Endothelial cell of umbilical vein (primary cell): ENCODE measurements around the gene WHRN. TPM values are rescaled to one million over a fixed set of nuclear protein-coding genes. Genes with fewer than 3 reads are reported as not detected.

Experiments used
- BruUV-seq: library from RNA; stranded (reverse); fragments of 400-500 nt; replicated peaks from 2 replicates; lab custom pipeline; 2021; lab: Mats Ljungman, UMichigan
- CTCF ChIA-PET: fragments of 300-600, 350-600 bp; sonication (Branson Sonifier 250); formaldehyde crosslinking; loops from one replicate; lab custom pipeline; 2021; ENCODE audit warnings: antibody characterized with exemption, inconsistent platforms; lab: Charles Lee
- POLR2A ChIA-PET: fragments of 300-600, 350-600 bp; sonication (Branson Sonifier 250); formaldehyde crosslinking; loops from one replicate; lab custom pipeline; 2021; ENCODE audit warnings: antibody characterized with exemption, inconsistent platforms; lab: Charles Lee
- DNase-seq: peaks from one replicate; pipeline ENCODE4 v3.0.0-alpha.2; 2011; ENCODE audit warnings: low read depth, low spot score
- FAIRE-seq: peaks from 2 replicates; lab custom pipeline; 2011; peaks lifted over from hg19 to GRCh38; lab: Jason Lieb, UNC
- H2AFZ ChIP-seq: 2 replicates; pipeline ENCODE4 v1.6.0; 2012; ENCODE audit warnings: low read depth, low read length, control low read depth, inconsistent platforms
- H3K27ac ChIP-seq: 2 replicates; pipeline ENCODE4 v1.5.1; 2011; ENCODE audit warnings: low read depth, mild to moderate bottlenecking, control low read depth, low read length, moderate library complexity; ENCODE audit not compliant: insufficient read depth
- H3K27me3 ChIP-seq, 2 experiments: 2 replicates each; pipeline versions ENCODE4 v1.6.0 to v1.6.1; 2011; ENCODE audit warnings: low read length in 2 of 2, mixed read lengths in 1 of 2; ENCODE audit not compliant: control insufficient read depth in 2 of 2, insufficient read depth in 2 of 2
- H3K36me3 ChIP-seq, 2 experiments: 2 replicates in 1 of 2; 3 replicates in 1 of 2; pipeline ENCODE4 v1.5.1; 2011; ENCODE audit warnings: low read length in 2 of 2, mild to moderate bottlenecking in 1 of 2, moderate library complexity in 1 of 2; ENCODE audit not compliant: control insufficient read depth in 2 of 2, insufficient read depth in 2 of 2; ENCODE audit errors: extremely low read depth in 1 of 2
- H3K4me1 ChIP-seq: 3 replicates; pipeline ENCODE4 v1.5.1; 2011; ENCODE audit warnings: mild to moderate bottlenecking, low read length; ENCODE audit not compliant: control insufficient read depth, insufficient read depth; ENCODE audit errors: extremely low read depth
- H3K4me2 ChIP-seq: 2 replicates; pipeline ENCODE4 v1.6.1; 2011; ENCODE audit warnings: low read length, control low read depth, mixed read lengths; ENCODE audit not compliant: insufficient read depth
- H3K4me3 ChIP-seq, 3 experiments: fragments of 200-600 bp in 1 of 3; sonication (generic), shearing (Covaris generic) in 1 of 3; replicated peaks in 1 of 3; 2 replicates each; pipeline ENCODE4 v1.5.1; 2011 to 2016; ENCODE audit warnings: control low read depth in 3 of 3, low read length in 3 of 3, mild to moderate bottlenecking in 2 of 3, inconsistent platforms in 1 of 3, low read depth in 1 of 3, moderate library complexity in 1 of 3; ENCODE audit not compliant: insufficient read depth in 1 of 3
- H3K79me2 ChIP-seq: 2 replicates; pipeline ENCODE4 v1.6.0; 2012; ENCODE audit warnings: low read length, inconsistent platforms; ENCODE audit not compliant: control insufficient read depth, insufficient read depth
- H3K9ac ChIP-seq: replicated peaks from 2 replicates; pipeline ENCODE3; 2011; ENCODE audit warnings: low read length, control low read depth; ENCODE audit not compliant: insufficient read depth; ENCODE audit errors: extremely low read depth
- H3K9me1 ChIP-seq: replicated peaks from 3 replicates; pipeline ENCODE4 v1.6.0; 2011; ENCODE audit warnings: mild to moderate bottlenecking, low read length; ENCODE audit not compliant: control insufficient read depth, insufficient read depth; ENCODE audit errors: extremely low read depth
- H3K9me3 ChIP-seq: replicated peaks from 2 replicates; pipeline ENCODE4 v1.5.1; 2012; ENCODE audit warnings: low read length, inconsistent platforms; ENCODE audit not compliant: control insufficient read depth, insufficient read depth
- H4K20me1 ChIP-seq: replicated peaks from 2 replicates; pipeline ENCODE3; 2011; ENCODE audit warnings: mild to moderate bottlenecking, low read length; ENCODE audit not compliant: control insufficient read depth, insufficient read depth; ENCODE audit errors: extremely low read depth
- JUN ChIP-seq: IDR thresholded peaks from 2 replicates; pipeline ENCODE4 v1.6.1; 2011; ENCODE audit warnings: borderline replicate concordance, low read depth; ENCODE audit not compliant: insufficient read length, insufficient read depth
- MYC ChIP-seq: IDR thresholded peaks from one replicate; pipeline ENCODE4 v1.6.1; 2011; ENCODE audit warnings: mild to moderate bottlenecking, low read depth, low read length
- POLR2A ChIP-seq: IDR thresholded peaks from 2 replicates; pipeline ENCODE4 v1.6.1; 2012; ENCODE audit warnings: low read depth, mild to moderate bottlenecking, control low read depth, low read length
- dilution Hi-C: fragments of 300-500 bp; cut with MboI; formaldehyde crosslinking; loops from one replicate; pipeline ENCODE4 v1.15.0; 2019; ENCODE audit warnings: low sequenced_read_pairs; ENCODE audit not compliant: extremely low pct_ligation_motif_present
- intact Hi-C: fragments of 100-400 bp; cut with micrococcal nuclease; formaldehyde crosslinking; loops from one replicate; pipeline ENCODE4 v1.10.0; 2022
- polyA plus RNA-seq, 4 experiments: library from polyadenylated mRNA; depleted of rRNA in 3 of 4; stranded (reverse) in 3 of 4; unstranded in 1 of 4; fragments of >200 nt; gene quantifications; 2 replicates each; pipeline versions ENCODE4 v1.2.1 to v1.2.3, GENCODE V29; 2011 to 2012; ENCODE audit warnings: missing spikeins in 1 of 4
- total RNA-seq: library from RNA; stranded (reverse); gene quantifications from 2 replicates; pipeline ENCODE4 v1.2.3, GENCODE V29; 2021

WHRN gene
- total and polyA plus RNA-seq, 2 donors (not counting 3 experiments of a cell fraction or from before 2014, with no cell fraction given): 0.35 to 0.69 TPM

DNA sequence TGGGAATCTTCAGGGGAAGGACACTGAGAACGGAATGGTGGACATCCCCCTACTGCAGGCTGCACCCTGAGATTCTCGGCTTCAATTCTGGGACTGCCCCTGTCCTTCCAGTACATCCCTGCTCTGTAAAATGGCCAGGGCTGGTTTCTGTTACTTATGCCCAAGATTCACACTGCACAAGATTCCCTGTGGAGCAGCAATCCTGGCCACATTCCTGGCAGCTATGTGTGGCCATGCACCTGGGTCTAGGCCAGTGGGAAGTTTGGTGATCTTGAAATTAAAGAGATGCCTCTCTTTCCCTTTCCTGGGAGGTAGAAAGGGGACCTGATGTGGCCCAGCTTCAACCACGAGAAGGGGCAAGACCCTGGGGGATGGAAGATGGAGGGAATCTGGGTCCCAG lies 27.6 kb downstream of the WHRN start:
- Histone ChIP-seq H3K9me3 (no peaks in the 10 kb centered on the region), H3K27me3 (peaks cover 0 to 8% of the 10 kb centered on the region in 2 experiments), H3K4me3 (no peak overlapping the region), H3K4me2 (no peak overlapping the region), H2AFZ (no peak overlapping the region), H3K4me1 (no peaks in the 10 kb centered on the region), H3K9me1 (no peaks in the 10 kb centered on the region), H3K27ac (no peak overlapping the region), H3K9ac (no peak overlapping the region), H3K36me3 (no peaks in the 10 kb centered on the region), H3K79me2 (no peaks in the 10 kb centered on the region), H4K20me1 (no peaks in the 10 kb centered on the region)
- intact Hi-C loops: no loop called here
- ChIA-PET CTCF (interaction anchor here (1.1 to 1.6 kb wide), 3 partner anchors 9 to 176 kb away, joined by 3 to 5 read pairs (median 4); no protein-coding TSS in a partner anchor), POLR2A (no interaction called here)
- DNase-seq: no peak
- dilution Hi-C loops: no loop called here
- TF ChIP-seq MYC: no peak
- TF ChIP-seq JUN: no peak
- no peak for TF ChIP-seq POLR2A
- FAIRE-seq: no peak
- no TSS peak for BruUV-seq

DNA sequence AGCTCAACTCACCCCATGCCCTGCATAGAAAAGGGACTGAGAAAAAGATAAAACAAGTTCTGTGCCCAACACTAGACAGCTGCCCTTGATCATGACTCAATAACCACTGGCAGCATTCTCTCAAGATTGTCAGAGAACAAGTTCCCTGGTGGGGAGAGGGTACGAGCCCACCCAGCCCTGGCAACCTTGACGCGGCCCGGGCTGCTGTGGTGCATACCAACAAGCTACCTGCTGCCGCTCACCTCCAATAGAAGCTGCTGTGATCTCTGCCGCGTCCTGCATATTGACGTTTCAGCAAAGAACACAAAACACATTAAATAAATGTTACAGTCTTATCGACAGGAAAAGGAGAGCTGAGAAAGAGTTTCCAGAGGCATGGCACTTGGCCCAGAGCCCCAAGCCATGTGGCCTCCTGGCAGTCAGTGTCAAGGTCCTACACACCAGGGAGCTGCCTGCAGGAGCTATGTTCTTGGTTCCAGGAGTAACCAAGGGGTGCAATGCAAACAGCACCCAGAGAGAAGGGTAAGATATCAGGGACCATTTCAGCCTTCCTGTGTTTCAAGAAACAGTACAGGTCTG lies 28.3 kb downstream of the WHRN start:
- dilution Hi-C loops: no loop called here
- Histone ChIP-seq H3K4me3 (no peak overlapping the region), H3K27ac (no peak overlapping the region), H3K9me1 (no peaks in the 10 kb centered on the region), H3K36me3 (no peaks in the 10 kb centered on the region), H3K4me1 (no peaks in the 10 kb centered on the region), H3K79me2 (no peaks in the 10 kb centered on the region), H3K9me3 (no peaks in the 10 kb centered on the region), H3K4me2 (no peak overlapping the region), H3K9ac (no peak overlapping the region), H3K27me3 (peaks cover 0 to 8% of the 10 kb centered on the region in 2 experiments), H2AFZ (no peak overlapping the region), H4K20me1 (no peaks in the 10 kb centered on the region)
- POLR2A ChIA-PET: no interaction called here
- no TSS peak for BruUV-seq
- intact Hi-C loops: no loop called here
- CTCF ChIA-PET: interaction anchor here (1.1 kb wide), 1 partner anchor 14 kb away, joined by 3 read pairs; no protein-coding TSS in a partner anchor
- FAIRE-seq (no peak), DNase-seq (peak; percentile 13)
- no peak for TF ChIP-seq JUN
- no peak for TF ChIP-seq MYC
